ENCODE results near the gene CKLF.
"Not testable (repeated sequence)": the region's sequence is repeated elsewhere in the genome, so short reads cannot be mapped to it uniquely, and the experiment has no call there.

CKLF gene

GRCh38 chr16:66552286-66553177, at the start of gene CKLF:
CKLF (plus strand) TSS chr16:66552576; CDS start chr16:66552716, 140 bp downstream.
- DNase-seq: peak; percentile 95

GRCh38 chr16:66503030-66503429, 49.3 kb upstream of the CKLF start:
- DNase-seq: no peak

GRCh38 chr16:66503612-66504011, 48.8 kb upstream of the CKLF start:
- DNase-seq: no peak

GRCh38 chr16:66507731-66508239, 44.6 kb upstream of the CKLF start:
- no peak for DNase-seq

- DNase-seq: no peak
Measured at GRCh38 chr16:66508248-66508913, 44.0 kb upstream of the CKLF start.

GRCh38 chr16:66508914-66509496, 43.4 kb upstream of the CKLF start:
- no peak for DNase-seq

- no peak for DNase-seq
Measured at GRCh38 chr16:66509576-66509975, 42.8 kb upstream of the CKLF start.

- DNase-seq: no peak
Measured at GRCh38 chr16:66510298-66510697, 42.1 kb upstream of the CKLF start.

GRCh38 chr16:66510711-66511601, 41.4 kb upstream of the CKLF start:
- DNase-seq: peak; percentile 31

- peak; percentile 80 for DNase-seq
Measured at GRCh38 chr16:66511602-66512271, 40.6 kb upstream of the CKLF start.

GRCh38 chr16:66512272-66513110, 39.9 kb upstream of the CKLF start:
- DNase-seq: no peak

GRCh38 chr16:66513111-66513723, 39.2 kb upstream of the CKLF start:
- DNase-seq: no peak

GRCh38 chr16:66514391-66514790, 38.0 kb upstream of the CKLF start:
- not testable (repeated sequence) for DNase-seq

GRCh38 chr16:66514980-66515595, 37.3 kb upstream of the CKLF start:
- not testable (repeated sequence) for DNase-seq

GRCh38 chr16:66515596-66516508, 36.5 kb upstream of the CKLF start:
- peak; percentile 60 for DNase-seq

GRCh38 chr16:66516509-66516807, 35.9 kb upstream of the CKLF start:
- no peak for DNase-seq

- peak; percentile 99 for DNase-seq
Measured at GRCh38 chr16:66516808-66517585, 35.4 kb upstream of the CKLF start.

- no peak for DNase-seq
Measured at GRCh38 chr16:66517586-66518263, 34.7 kb upstream of the CKLF start.

Measured in hematopoietic multipotent progenitor cell treated with erythropoietin and hydrocortisone succinate and interleukin-3 and kit ligand, for 4 days (in vitro differentiated cells).